NCI-H748 (cell line): Measurements from ENCODE around the gene TESK2.
"Not testable (repeated sequence)": the region's sequence is repeated elsewhere in the genome, so short reads cannot be mapped to it uniquely, and the experiment has no call there.

Experiments used
- DNase-seq: peaks from one replicate; lab custom pipeline; 2025; ENCODE audit not compliant: unreplicated experiment; lab: John Stamatoyannopoulos, UW

The TESK2 gene, protein sequence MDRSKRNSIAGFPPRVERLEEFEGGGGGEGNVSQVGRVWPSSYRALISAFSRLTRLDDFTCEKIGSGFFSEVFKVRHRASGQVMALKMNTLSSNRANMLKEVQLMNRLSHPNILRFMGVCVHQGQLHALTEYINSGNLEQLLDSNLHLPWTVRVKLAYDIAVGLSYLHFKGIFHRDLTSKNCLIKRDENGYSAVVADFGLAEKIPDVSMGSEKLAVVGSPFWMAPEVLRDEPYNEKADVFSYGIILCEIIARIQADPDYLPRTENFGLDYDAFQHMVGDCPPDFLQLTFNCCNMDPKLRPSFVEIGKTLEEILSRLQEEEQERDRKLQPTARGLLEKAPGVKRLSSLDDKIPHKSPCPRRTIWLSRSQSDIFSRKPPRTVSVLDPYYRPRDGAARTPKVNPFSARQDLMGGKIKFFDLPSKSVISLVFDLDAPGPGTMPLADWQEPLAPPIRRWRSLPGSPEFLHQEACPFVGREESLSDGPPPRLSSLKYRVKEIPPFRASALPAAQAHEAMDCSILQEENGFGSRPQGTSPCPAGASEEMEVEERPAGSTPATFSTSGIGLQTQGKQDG

DNA sequence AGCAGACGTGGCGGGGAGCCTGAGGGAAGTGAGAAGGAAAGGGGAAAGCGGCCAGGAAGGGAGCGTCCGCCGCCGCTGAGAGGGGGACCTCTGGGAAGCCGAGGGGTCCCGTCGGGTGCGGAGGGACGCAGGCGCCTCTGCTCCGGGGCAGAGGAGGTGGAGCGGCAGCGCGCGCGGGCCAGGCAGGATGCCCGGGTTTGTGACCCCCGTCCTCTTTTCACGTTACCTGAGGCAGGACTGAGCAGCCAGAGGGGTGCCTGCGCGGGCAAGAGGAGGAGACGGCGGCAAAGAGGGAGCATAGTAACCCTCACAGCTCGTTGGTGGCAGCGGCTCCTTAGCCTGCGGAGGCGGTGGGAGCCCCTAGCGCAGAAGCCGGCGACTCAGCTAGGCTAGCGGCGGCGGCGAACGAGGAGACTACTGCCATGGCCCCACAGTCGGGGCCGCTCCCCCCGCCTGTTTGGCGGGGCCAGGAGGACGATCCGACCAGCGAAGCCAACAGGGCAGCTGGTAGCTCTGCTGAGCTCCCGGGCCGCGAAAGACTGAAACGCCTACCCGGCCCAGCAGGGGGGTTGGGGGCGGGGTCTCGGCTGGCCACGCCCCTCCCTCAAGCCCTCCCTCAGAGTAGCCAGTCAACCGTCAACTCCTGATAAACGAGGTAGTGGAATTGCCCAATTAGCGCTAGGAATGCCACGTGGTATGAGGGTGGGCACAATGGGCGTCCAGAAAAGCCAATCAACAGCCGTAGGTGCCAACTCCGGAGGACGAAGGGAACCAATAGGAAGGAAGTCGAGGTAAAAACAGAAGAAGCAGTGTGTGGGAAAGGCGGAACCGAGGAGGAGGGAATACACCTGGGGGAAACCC, at the start of gene TESK2:
Gene TESK2, minus strand, starts transcription at position 538 of the 861 bp plus-strand sequence. CDS start 33,378 bp downstream, outside the sequence.
- peak; percentile 100 for DNase-seq

DNA sequence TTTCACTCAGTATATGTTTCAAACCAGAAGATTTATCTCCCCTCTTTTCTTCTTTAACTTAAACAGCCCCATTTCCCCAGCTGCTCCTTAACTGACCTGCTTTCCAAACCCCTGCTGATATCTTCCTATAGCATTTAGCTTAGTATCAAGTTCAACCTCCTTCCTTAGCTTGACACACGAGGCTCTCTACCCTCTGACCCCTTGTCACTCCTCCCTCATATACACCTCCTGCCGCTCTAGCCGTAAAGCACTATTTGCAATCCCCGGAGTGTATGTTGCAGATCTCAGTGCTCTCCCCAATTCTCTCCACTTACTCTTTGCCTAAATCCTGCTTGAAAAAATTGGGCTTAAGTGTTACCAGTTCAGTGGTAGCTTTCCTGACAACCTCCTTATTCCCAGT, 45.9 kb upstream of the TESK2 start:
- no peak for DNase-seq

DNA sequence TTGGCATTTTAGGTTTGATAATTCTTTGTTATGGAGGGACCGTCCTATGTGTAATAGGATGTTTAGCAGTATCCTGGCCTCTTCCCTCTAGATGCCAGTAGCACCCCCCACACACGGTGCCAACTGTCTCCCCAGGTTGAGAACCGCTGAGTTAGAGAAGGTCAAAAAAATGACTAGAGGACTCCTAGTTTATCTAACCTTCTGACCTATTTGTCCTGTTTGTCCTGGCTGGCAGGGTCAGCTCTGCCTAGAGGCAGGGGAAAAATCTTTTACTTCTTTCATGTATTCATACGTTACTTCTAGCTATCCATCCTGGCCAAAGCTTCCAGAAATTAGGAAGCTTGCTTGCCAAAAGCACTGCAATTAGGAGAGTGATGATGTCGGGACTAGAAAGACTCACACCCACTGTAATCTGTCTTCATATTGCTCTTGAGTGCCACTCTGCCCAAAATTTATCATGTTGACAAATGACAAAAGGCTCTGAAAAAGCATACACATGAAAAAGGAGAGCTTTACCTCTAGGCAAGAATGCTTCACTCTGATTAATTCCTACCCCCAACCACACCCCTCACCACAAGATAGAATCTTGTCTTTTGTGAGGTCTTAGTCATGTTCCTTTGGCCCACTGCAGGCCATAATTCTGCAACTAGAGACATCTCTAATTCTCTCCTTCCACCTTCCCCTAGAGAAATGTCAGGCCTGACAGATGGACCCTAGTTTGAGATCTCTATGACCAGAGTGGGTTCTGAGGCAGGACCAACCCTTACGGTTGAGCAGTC, 45.2 kb upstream of the TESK2 start:
- no peak for DNase-seq

DNA sequence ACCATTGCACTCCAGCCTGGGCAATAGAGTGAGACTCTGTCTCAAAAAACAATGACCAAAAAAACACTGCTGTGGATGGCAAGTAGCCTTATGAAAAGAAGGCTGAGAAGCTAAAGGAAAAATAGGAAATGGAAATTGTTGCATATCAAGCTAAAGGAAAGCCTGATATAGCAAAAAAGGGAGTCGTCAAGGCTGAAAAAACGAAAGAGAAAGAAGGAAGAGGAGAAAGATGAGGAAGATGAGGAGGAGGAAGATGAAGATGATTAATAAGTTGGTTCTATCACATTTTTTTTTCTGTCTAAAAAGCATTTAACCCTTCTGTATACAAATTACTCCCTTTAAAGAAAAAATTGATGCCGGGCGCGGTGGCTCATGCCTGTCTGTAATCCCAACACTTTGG, 40.9 kb upstream of the TESK2 start:
- no peak for DNase-seq

DNA sequence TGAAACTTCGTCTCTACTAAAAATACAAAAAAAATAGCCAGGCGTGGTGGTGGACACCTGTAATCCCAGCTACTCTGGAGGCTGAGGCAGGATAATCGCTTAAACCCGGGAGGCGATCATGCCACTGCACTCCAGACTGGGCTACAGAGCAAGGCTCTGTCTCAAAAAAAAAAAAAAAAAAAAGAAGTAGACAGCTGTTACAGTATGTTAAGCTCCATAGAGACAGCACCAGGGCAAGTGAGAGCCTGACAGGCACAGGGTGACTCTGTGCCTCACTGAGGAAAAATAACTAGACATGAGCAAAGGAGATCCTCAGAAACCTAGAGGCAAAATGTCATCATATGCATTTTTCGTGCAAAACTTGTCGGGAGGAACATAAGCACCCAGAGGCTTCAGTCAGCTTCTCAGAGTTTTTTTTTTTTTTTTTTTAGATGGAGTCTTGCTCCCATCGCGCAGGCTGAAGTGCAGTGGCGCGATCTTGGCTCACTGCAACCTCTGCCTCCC, 39.7 kb upstream of the TESK2 start:
- DNase-seq, result no peak

DNA sequence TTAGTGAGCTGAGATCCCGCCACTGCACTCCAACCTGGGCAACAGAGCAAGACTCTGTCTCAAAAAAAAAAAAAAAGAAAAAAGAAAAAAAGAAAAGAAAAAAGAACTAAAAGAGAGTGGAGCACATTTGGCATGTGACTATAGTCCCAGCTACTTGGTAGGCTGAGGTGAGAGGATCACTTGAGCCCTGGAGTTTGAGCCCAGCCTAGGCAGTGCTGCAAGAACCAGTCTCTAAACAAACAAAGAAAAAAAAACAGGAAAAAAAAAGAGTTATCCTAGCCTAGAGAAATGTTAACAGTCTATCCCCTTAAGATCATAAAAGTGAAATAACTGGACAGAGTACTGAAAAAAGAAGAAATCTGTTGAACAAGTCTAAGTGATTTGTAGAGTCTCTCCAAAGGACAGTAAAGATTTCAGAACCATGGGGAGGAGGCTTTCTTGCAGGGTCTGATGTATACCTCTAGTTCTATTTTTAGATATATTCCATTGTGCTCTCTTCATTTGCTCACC, 35.2 kb upstream of the TESK2 start:
- DNase-seq, result no peak

DNA sequence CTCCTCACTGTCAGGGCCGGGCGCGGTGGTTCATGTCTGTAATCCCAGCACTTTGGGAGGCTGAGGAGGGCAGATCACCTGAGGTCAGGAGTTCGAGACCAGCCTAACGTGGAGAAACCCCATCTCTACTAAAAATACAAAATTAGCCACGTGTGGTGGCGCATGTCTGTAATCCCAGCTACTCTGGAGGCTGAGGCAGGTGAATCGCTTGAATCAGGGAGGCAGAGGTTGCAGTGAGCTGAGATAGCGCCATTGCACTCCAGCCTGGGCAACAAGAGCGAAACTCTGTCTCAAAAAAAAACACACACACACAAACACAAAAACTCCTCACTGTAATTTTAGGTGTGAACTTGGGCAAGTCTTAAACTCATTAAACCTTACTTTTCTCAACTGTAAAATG, 33.0 kb upstream of the TESK2 start:
- DNase-seq, result not testable (repeated sequence)

DNA sequence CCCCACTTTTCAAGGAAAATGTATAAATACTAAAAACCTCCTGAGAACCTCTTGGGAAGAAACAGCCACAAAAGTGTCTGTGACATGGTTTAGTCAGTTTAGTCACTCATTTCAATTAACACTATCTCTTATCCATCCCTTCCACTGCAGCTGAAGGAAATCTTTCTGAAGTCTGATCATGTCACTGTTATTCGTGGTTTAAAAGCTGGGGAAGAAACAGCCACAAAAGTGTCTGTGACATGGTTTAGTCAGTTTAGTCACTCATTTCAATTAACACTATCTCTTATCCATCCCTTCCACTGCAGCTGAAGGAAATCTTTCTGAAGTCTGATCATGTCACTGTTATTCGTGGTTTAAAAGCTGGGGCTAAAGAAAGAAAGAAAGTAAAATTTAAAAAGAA, 32.6 kb upstream of the TESK2 start:
- not testable (repeated sequence) for DNase-seq

DNA sequence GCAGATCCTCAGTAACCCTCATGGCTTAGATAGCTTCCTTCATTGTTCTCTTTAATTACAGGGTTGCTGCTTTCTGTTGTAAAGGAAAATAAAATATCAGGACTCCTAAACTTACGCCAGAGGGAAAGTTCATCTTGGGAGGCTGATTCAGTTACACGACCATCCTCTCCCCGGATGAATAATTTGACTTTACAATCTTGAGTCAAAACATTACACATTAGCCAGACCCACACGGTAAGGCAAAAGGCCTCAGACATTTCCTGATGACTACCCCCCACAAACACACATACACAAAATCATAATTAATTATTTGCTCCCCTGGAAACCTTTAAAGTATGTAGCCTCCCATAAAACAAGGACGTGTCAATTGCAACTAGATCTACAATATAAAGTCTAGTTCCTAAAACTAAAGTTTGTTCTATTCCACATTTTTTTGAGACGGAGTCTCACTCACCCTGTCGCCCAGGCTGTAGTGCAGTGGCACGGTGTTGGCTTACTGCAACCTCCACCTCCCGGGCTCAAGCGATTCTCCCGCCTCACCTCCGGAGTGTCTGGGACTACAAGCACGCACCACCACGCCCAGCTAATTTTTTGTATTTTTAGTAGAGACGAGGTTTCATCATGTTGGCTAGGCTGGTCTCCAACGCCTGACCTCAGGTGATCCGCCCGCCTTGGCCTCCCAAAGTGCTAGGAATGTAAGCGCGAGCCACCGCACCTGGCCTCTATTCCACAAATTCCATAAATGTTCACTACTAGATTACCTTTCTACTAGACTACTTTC, 31.6 kb upstream of the TESK2 start:
- DNase-seq, result peak; percentile 43

DNA sequence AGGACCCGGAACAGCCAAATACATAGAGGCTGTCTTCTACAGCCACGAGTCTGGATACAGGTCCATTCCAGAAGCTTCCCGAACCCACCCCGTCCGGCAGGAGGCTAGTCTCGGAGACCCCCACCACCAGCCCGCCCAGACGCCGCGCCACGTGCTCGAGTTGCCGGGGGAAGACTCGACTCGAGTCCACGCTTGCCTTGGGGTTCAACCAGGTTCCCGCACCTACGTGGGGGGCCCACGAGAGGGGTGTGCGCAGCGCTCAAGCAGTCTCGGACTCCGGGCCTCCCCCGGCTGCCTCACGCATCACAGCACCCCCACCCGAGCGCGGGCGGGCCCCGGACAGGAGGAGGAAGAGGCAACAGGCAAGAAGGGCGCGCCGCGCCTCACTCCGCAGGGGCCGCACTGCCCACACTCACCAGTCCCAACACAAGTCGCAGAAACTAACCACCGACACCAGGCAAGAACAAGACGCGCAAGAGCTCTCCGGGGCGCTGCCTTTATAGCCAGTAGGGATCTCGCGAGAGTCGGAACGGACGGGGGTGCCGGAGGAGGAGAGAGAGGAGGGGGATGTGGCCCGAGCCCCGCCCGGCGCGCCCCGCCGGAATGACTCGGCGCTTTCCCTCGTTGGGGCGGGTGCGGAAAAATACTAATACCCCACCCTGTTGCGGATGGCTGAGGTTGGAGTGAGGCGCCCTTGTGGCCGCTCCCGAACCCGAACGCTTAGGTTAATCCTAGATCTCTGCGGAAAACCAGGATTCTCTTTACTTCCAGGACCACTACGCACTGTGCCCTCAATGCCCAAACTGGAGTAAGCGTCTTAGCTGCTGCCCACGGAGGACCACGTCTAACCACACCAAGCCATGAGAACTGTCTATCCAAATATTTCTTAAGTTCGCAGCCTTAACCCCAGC, 30.7 kb upstream of the TESK2 start, which contains the start of gene PRDX1:
Gene PRDX1, minus strand, starts transcription at position 472 of the 911 bp plus-strand sequence. CDS start 2,841 bp downstream, outside the sequence.
- peak; percentile 96 for DNase-seq

DNA sequence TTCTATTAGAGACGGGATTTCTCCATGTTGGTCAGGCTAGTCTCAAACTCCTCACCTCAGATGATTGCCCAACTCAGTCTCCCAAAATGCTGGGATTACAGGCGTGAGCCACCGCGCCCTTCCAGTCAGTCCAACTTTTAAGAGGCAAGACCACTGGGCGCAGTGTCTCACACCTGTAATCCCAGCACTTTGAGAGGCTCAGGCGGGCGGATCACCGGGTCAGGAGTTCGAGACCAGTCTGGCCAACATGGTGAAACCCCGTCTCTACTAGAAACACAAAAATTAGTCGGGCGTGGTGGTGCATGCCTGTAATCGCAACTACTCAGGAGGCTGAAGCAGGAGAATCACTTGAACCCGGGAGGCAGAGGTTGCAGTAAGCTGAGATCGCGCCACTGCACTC, 28.8 kb upstream of the TESK2 start:
- not testable (repeated sequence) for DNase-seq

DNA sequence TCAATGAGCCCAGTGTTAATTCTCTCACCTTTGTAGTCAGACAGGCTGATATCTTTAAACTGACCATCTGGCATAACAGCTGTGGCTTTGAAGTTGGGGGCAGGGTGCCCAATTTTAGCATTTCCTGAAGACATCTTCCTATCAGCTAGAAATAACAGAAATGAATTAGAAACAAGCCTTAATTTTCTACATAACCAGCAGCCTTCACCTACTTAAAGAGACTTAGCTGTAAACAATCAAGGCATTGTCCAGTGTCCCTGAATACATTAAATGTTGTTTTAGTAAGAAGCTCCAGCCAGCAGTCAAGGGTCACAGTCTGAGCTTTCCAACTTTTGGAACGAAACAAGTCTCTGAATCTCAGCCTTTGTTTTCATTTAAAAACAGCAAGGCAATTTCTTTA, 27.9 kb upstream of the TESK2 start:
- DNase-seq, result no peak

DNA sequence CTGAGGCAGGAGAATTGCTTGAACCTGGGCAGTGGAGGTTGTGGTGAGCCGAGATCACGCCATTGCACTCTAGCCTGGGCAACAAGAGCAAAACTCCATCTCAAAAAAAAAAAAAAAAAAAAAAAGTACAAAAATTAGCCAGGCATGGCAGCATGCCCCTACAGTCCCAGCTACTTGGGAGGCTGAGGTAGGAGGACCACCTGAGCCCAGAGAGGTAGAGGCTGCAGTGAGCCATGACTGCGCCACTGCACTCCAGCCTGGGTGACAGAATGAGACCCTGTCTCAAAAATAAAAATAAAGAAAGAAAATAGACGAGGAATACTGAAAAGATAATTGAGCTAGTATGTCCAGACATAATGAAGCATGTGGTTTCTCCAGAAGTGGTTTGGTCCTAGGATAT, 27.4 kb upstream of the TESK2 start:
- not testable (repeated sequence) for DNase-seq

DNA sequence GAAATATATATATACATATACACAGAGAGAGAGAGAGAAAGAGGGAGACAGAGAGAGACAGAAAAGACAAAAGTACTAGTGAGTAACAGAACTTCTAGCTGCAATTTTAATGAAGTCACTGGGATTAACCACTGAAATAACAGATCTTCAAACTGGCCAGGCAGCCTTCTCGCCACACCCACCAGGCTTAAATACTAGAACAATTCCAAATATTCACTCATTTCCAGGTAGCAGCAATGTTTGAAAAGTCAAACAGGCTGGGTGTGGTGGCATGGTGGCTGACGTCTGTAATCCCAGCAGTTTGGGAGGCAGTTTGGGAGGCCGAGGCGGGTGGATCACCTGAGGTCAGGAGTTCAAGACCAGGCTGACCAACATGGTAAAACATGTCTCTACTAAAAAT, 25.5 kb upstream of the TESK2 start:
- DNase-seq, result no peak

DNA sequence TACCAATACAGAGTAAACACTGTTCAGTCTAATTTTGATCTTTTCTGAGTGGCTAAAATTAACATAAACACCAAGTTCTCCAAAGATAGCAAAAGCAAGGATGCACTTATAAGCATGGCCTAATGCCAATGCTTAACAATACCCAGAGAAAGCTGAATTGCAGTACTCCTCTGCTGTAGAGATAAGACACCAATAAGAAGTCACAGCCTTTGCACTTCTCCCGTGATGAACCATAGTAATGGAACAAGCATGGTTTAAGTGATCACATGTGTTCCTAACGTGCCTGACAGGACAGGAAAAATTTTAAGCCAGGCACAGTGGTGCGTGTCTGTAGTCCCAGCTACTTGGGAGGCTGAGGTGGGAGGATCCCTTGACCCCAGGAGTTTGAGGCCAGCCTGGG, 25.1 kb upstream of the TESK2 start:
- no peak for DNase-seq

DNA sequence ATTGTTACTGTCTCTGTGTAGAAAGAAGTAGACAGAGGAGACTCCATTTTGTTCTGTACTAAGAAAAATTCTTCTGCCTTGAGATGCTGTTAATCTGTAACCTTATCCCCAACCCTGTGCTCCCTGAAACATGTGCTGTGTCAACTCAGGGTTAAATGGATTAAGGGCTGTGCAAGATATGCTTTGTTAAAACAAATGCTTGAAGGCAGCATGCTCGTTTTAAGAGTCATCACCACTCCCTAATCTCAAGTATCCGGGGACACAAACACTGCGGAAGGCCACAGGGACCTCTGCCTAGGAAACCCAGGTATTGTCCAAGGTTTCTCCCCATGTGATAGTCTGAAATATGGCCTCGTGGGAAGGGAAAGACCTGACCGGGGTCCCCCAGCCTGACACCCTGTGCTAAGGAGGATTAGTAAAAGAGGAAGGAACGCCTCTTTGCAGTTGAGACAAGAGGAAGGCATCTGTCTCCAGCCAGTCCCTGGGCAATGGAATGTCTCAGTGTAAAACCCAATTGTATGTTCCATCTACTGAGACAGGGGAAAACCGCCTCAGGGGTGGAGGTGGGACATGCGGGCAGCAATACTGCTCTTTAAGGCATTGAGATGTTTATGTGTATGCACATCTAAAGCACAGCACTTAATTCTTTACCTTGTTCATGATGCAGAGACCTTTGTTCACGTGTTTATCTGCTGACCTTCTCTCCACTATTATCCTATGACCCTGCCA, 22.7 kb upstream of the TESK2 start:
- not testable (repeated sequence) for DNase-seq

DNA sequence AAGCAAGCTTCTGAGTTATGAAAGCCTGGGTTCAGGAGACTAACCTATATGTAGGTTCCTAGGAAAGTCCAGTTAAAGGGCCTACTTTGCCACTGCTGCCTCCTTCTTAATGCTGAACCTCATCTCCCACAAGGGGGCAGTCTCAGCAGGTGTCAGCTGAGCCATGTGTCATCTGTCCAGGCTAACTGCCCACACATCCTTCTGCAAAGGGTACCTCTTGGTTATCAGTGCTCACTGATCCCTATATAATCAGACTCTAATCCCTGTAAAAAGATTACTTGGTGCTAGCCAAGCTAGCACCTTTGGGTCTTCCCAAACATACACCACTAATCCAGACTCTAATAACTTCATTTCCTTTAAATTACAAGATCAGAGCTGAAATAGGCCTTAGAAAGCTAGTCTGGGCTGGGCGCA, 21.7 kb upstream of the TESK2 start:
- DNase-seq, result peak; percentile 65

DNA sequence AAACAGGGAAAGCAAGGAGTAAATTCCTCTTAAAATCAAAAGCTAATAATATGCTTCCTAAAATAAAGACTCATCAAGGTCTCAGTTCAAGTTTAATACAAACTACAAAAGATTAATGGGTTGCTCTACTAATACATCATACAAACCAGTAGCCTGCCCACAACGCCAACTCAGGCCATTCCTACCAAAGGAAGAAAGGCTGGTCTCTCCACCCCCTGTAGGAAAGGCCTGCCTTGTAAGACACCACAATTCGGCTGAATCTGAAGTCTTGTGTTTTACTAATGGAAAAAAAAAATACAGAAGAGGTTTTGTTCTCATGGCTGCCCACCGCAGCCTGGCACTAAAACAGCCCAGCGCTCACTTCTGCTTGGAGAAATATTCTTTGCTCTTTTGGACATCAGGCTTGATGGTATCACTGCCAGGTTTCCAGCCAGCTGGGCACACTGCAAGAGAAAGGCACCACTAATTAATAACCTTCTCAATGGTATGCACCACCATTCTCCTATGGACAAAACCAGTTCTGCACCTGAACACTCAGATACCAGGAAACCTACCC, 20.1 kb upstream of the TESK2 start:
- no peak for DNase-seq
